IMR-90 (cell line): ENCODE measurements around the gene C16orf74. TPM values are rescaled to one million over a fixed set of nuclear protein-coding genes. Genes with fewer than 3 reads are reported as not detected.

Source experiments
- ATAC-seq: fragments of 200-7000 bp; cut with Tn5 transposase; 2 replicates; pipeline ENCODE4 v1.9.1; 2020; ENCODE audit warnings: low read depth, mild to moderate bottlenecking, moderate library complexity
- BruUV-seq: library from RNA; stranded (reverse); fragments of 400-500 nt; replicated peaks from 2 replicates; lab custom pipeline; 2021; lab: Mats Ljungman, UMichigan
- CTCF ChIA-PET: fragments of 300-600 bp; formaldehyde crosslinking; extraction: SDS; loops from one replicate; lab custom pipeline; 2021; ENCODE audit warnings: antibody characterized with exemption; lab: Yijun Ruan, JAX
- POLR2A ChIA-PET: fragments of 300-600 bp; sonication (Branson Sonifier 250); formaldehyde crosslinking; loops from one replicate; lab custom pipeline; 2022; ENCODE audit warnings: antibody characterized with exemption; ENCODE audit not compliant: unreplicated experiment; lab: Charles Lee
- DNase-seq: peaks from one replicate; pipeline ENCODE4 v3.0.0; 2013
- H2AFZ ChIP-seq: replicated peaks from 2 replicates; pipeline ENCODE3; 2013; ENCODE audit warnings: low read length, mild to moderate bottlenecking; ENCODE audit not compliant: poor library complexity
- H2AK5ac ChIP-seq: 2 replicates; pipeline ENCODE4 v1.6.1; 2013; ENCODE audit warnings: low read depth, low read length, inconsistent platforms
- H2AK9ac ChIP-seq: replicated peaks from 2 replicates; pipeline ENCODE3; 2013; ENCODE audit warnings: mild to moderate bottlenecking, low read depth, low read length, moderate library complexity; ENCODE audit not compliant: poor library complexity
- H2BK120ac ChIP-seq: 2 replicates; pipeline ENCODE4 v1.6.1; 2013; ENCODE audit warnings: low read depth, low read length, inconsistent platforms
- H2BK15ac ChIP-seq: 3 replicates; pipeline ENCODE4 v1.6.1; 2013; ENCODE audit warnings: low read depth, low read length, inconsistent platforms
- H2BK20ac ChIP-seq: 2 replicates; pipeline ENCODE4 v1.6.1; 2013; ENCODE audit warnings: low read depth, mild to moderate bottlenecking, inconsistent platforms, low read length, moderate library complexity
- H2BK5ac ChIP-seq: 2 replicates; pipeline ENCODE4 v1.6.1; 2013; ENCODE audit warnings: mild to moderate bottlenecking, low read depth, low read length, inconsistent platforms; ENCODE audit not compliant: poor library complexity, severe bottlenecking
- H3K14ac ChIP-seq: replicated peaks from 2 replicates; pipeline ENCODE4 v1.6.1; 2013; ENCODE audit warnings: low read depth, low read length, inconsistent platforms
- H3K18ac ChIP-seq: 2 replicates; pipeline ENCODE4 v1.6.1; 2013; ENCODE audit warnings: low read depth, low read length, control low read depth
- H3K23ac ChIP-seq: 2 replicates; pipeline ENCODE4 v1.6.1; 2013; ENCODE audit warnings: low read depth, low read length, inconsistent platforms
- H3K27ac ChIP-seq: 2 replicates; pipeline ENCODE4 v1.5.1; 2013; ENCODE audit warnings: mild to moderate bottlenecking, control low read depth, low read length; ENCODE audit not compliant: insufficient read depth
- H3K27me3 ChIP-seq: 2 replicates; pipeline ENCODE4 v1.6.1; 2013; ENCODE audit warnings: low read length; ENCODE audit not compliant: control insufficient read depth, insufficient read depth
- H3K36me3 ChIP-seq: 2 replicates; pipeline ENCODE4 v1.6.1; 2013; ENCODE audit warnings: low read length, mixed read lengths; ENCODE audit not compliant: control insufficient read depth, insufficient read depth
- H3K4ac ChIP-seq: 2 replicates; pipeline ENCODE4 v1.6.1; 2013; ENCODE audit warnings: low read depth, low read length, inconsistent platforms
- H3K4me1 ChIP-seq: 2 replicates; pipeline ENCODE4 v1.6.1; 2013; ENCODE audit warnings: low read length, mixed read lengths; ENCODE audit not compliant: control insufficient read depth, insufficient read depth
- H3K4me2 ChIP-seq: 2 replicates; pipeline ENCODE4 v1.6.1; 2013; ENCODE audit warnings: low read depth, mild to moderate bottlenecking, control low read depth, low read length, moderate library complexity
- H3K4me3 ChIP-seq: 2 replicates; pipeline ENCODE4 v1.5.1; 2013; ENCODE audit warnings: low read depth, mild to moderate bottlenecking, control low read depth, low read length, moderate library complexity; ENCODE audit not compliant: insufficient read depth
- H3K56ac ChIP-seq: 2 replicates; pipeline ENCODE4 v1.6.1; 2013; ENCODE audit warnings: low read length, inconsistent platforms; ENCODE audit not compliant: insufficient read depth; ENCODE audit errors: extremely low read depth
- H3K79me1 ChIP-seq, 2 experiments: 2 replicates each; pipeline ENCODE4 v1.6.1; 2013; ENCODE audit warnings: low read length in 2 of 2, inconsistent platforms in 1 of 2, low read depth in 1 of 2
- H3K9ac ChIP-seq: 2 replicates; pipeline ENCODE4 v1.6.1; 2013; ENCODE audit warnings: low read depth, low read length, control low read depth
- H3K9me1 ChIP-seq: 2 replicates; pipeline ENCODE4 v1.6.1; 2013; ENCODE audit warnings: low read length, inconsistent platforms; ENCODE audit not compliant: insufficient read depth
- H3K9me3 ChIP-seq: 2 replicates; pipeline ENCODE4 v1.6.1; 2013; ENCODE audit warnings: low read length; ENCODE audit not compliant: control insufficient read depth, insufficient read depth
- H4K20me1 ChIP-seq: 2 replicates; pipeline ENCODE4 v1.6.1; 2013; ENCODE audit warnings: low read length, inconsistent platforms; ENCODE audit not compliant: insufficient read depth
- H4K5ac ChIP-seq: 2 replicates; pipeline ENCODE4 v1.6.1; 2013; ENCODE audit warnings: mild to moderate bottlenecking, low read depth, low read length, control low read depth
- H4K8ac ChIP-seq, 2 experiments: 2 replicates each; pipeline ENCODE4 v1.6.1; 2013; ENCODE audit warnings: low read depth in 2 of 2, low read length in 2 of 2, control low read depth in 1 of 2, inconsistent platforms in 1 of 2
- H4K91ac ChIP-seq: 2 replicates; pipeline ENCODE4 v1.6.1; 2013; ENCODE audit warnings: low read depth, low read length, inconsistent platforms; ENCODE audit not compliant: insufficient read depth
- CEBPB ChIP-seq: IDR thresholded peaks from 2 replicates; pipeline ENCODE4 v1.6.1; 2012; ENCODE audit warnings: low read depth, low read length, improper control_type of control experiment
- FOS ChIP-seq: fragments of 150-350 bp; IDR thresholded peaks from 2 replicates; pipeline ENCODE4 v1.6.1; 2016; ENCODE audit warnings: low read depth, low read length
- MAFK ChIP-seq: IDR thresholded peaks from 2 replicates; pipeline ENCODE4 v1.6.1; 2012; ENCODE audit warnings: low read depth, low read length, improper control_type of control experiment
- RAD21 ChIP-seq: IDR thresholded peaks from 2 replicates; pipeline ENCODE4 v1.6.1; 2012; ENCODE audit warnings: low read length, improper control_type of control experiment
- RFX5 ChIP-seq: IDR thresholded peaks from 2 replicates; pipeline ENCODE4 v1.8.0; 2012; ENCODE audit warnings: low read depth, mild to moderate bottlenecking, low read length, moderate library complexity
- WGBS, 2 experiments: methylation state at CpG; one replicate each; pipeline versions ENCODE4 v1.1.5 to v1.1.7; 2013; ENCODE audit warnings: missing lambda C conversion rate in 2 of 2; ENCODE audit not compliant: insufficient read length in 1 of 2; ENCODE audit errors: extremely low coverage in 2 of 2; 5-methylcytosine and 5-hydroxymethylcytosine counted together
- dilution Hi-C: fragments of 300-500 bp; cut with HindIII; formaldehyde crosslinking; loops from one replicate; pipeline ENCODE4 v1.14.3; 2018; ENCODE audit warnings: low sequenced_read_pairs; ENCODE audit not compliant: unreplicated experiment
- in situ Hi-C: fragments of 300-500 bp; cut with MboI; formaldehyde crosslinking; loops from 3 replicates; pipeline ENCODE4 v1.14.3; 2019; ENCODE audit warnings: low sequenced_read_pairs, inconsistent platforms, mixed read lengths
- intact Hi-C: fragments of 100-400 bp; cut with micrococcal nuclease; formaldehyde crosslinking; loops from 2 replicates; pipeline ENCODE4 v1.10.0; 2022
- polyA plus RNA-seq, 3 experiments: library from polyadenylated mRNA; depleted of rRNA; stranded (reverse); fragments of >200 nt; gene quantifications; 2 replicates each; pipeline ENCODE4 v1.2.3, GENCODE V29; 2012; ENCODE audit warnings: low replicate concordance in 1 of 3
- total RNA-seq: library from RNA; depleted of rRNA; stranded (reverse); fragments of >200 nt; gene quantifications from 2 replicates; pipeline ENCODE4 v1.2.3, GENCODE V29; 2012
- TF ChIP-seq, protein P1 (sequence below): conservative IDR thresholded peaks from 2 replicates; pipeline ENCODE4 v1.5.1; 2012; ENCODE audit warnings: mild to moderate bottlenecking, low read depth, low read length, improper control_type of control experiment
- TF ChIP-seq, protein P2 (sequence below): fragments of 150-350 bp; IDR thresholded peaks from 2 replicates; pipeline ENCODE4 v1.6.1; 2017; ENCODE audit warnings: mild to moderate bottlenecking, antibody characterized with exemption, low read length, low read depth
- TF ChIP-seq, protein P3 (sequence below): fragments of 150-350 bp; IDR thresholded peaks from 2 replicates; pipeline ENCODE4 v1.6.1; 2016; ENCODE audit warnings: low read depth, mild to moderate bottlenecking, low read length, moderate library complexity, borderline replicate concordance

The C16orf74 gene
- total and polyA plus RNA-seq, 2 of the 4 experiments (the other 2 are of a cell fraction), result 4.5 to 12.2 TPM

DNA sequence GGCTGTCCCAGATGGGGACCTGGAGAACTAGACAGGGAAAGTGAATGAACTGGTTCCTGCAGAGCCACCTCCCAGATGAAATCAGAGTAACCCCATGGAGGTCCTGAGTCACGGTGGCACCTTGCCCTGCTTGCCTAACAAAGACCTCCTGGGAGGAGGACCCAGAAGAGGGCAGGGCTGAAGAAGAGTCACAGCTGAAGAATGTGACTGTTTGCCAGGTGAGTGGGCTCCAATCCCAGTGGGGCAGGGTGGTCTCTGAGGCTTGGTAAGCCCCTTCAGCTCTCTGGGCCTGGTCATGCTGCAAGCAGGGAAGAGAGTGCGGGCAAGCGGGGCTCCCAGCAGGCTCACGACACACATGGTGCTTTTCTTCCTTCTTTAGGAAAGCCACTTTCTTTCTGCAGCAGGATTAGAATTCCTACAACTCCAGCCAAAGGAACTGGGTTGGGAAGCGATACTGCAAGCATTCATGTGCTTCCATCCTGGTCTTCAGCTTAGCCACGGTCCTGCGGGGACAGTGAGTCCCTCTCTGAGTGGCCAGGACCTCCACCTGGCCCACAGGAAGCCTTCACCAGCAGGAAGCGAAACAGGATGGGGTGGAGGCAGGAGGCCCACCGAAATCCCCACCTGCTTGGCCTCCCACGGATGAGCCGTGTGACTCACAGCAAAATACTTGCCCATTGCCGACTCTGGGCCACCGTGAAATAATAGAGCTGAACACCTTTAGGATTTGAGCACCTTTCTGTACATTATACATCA, 4.3 kb downstream of the C16orf74 start:
- 93% methylated on average over 6 of the region's 13 CpGs; no CpG with 5 or more reads in 1 of the 2 experiments for WGBS, 2 experiments
- H4K20me1 ChIP-seq, result peaks cover 8% of the 10 kb centered on the region; the same call in 1 of the 2 replicates
- H3K4me2 ChIP-seq, result no peak overlapping the region
- no peak overlapping the region for H3K4ac ChIP-seq
- CTCF ChIA-PET, result no interaction called here
- H4K91ac ChIP-seq, result no peak overlapping the region
- POLR2A ChIA-PET, result no interaction called here
- peaks cover 7% of the 10 kb centered on the region for H3K9me1 ChIP-seq
- H3K4me3 ChIP-seq, result no peak overlapping the region
- intact Hi-C loops (no loop called here), dilution Hi-C loops (no loop called here), in situ Hi-C loops (no loop called here)
- no peaks in the 10 kb centered on the region for H3K9me3 ChIP-seq
- H3K4me1 ChIP-seq, result peaks cover 12% of the 10 kb centered on the region
- no peak overlapping the region for H3K9ac ChIP-seq
- ATAC-seq (no peak), DNase-seq (peak; percentile 44)
- H3K56ac ChIP-seq, result no peak overlapping the region
- no TSS peak for BruUV-seq
- H4K5ac ChIP-seq, result no peak overlapping the region
- H2BK5ac ChIP-seq, result no peak overlapping the region
- no peak overlapping the region for H2BK20ac ChIP-seq
- TF ChIP-seq, protein P1, sequence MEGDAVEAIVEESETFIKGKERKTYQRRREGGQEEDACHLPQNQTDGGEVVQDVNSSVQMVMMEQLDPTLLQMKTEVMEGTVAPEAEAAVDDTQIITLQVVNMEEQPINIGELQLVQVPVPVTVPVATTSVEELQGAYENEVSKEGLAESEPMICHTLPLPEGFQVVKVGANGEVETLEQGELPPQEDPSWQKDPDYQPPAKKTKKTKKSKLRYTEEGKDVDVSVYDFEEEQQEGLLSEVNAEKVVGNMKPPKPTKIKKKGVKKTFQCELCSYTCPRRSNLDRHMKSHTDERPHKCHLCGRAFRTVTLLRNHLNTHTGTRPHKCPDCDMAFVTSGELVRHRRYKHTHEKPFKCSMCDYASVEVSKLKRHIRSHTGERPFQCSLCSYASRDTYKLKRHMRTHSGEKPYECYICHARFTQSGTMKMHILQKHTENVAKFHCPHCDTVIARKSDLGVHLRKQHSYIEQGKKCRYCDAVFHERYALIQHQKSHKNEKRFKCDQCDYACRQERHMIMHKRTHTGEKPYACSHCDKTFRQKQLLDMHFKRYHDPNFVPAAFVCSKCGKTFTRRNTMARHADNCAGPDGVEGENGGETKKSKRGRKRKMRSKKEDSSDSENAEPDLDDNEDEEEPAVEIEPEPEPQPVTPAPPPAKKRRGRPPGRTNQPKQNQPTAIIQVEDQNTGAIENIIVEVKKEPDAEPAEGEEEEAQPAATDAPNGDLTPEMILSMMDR, result no peak
- TF ChIP-seq, protein P2, sequence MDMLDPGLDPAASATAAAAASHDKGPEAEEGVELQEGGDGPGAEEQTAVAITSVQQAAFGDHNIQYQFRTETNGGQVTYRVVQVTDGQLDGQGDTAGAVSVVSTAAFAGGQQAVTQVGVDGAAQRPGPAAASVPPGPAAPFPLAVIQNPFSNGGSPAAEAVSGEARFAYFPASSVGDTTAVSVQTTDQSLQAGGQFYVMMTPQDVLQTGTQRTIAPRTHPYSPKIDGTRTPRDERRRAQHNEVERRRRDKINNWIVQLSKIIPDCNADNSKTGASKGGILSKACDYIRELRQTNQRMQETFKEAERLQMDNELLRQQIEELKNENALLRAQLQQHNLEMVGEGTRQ, result no peak
- TF ChIP-seq RFX5 (no peak), RAD21 (no peak), MAFK (no peak), CEBPB (peak; percentile 34; the same call in 1 of the 2 replicates), FOS (no peak)
- TF ChIP-seq, protein P3, sequence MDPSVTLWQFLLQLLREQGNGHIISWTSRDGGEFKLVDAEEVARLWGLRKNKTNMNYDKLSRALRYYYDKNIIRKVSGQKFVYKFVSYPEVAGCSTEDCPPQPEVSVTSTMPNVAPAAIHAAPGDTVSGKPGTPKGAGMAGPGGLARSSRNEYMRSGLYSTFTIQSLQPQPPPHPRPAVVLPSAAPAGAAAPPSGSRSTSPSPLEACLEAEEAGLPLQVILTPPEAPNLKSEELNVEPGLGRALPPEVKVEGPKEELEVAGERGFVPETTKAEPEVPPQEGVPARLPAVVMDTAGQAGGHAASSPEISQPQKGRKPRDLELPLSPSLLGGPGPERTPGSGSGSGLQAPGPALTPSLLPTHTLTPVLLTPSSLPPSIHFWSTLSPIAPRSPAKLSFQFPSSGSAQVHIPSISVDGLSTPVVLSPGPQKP, result no peak
- no peak overlapping the region for H3K18ac ChIP-seq
- H3K23ac ChIP-seq, result no peak overlapping the region
- H2AK5ac ChIP-seq, result 0 out of 2 replicates have a peak overlapping the region, but pooled peaks have one; percentile 4
- peak overlapping the region; percentile 85 for H2AK9ac ChIP-seq
- no peak overlapping the region for H2BK15ac ChIP-seq
- no peak overlapping the region for H3K14ac ChIP-seq
- H3K27me3 ChIP-seq, result no peaks in the 10 kb centered on the region
- H3K79me1 ChIP-seq, result peaks cover 19 to 30% of the 10 kb centered on the region in 2 experiments
- no peaks in the 10 kb centered on the region for H3K36me3 ChIP-seq
- peak overlapping the region; percentile 24 for H2AFZ ChIP-seq
- H4K8ac ChIP-seq, result no peak overlapping the region; a peak in 1 of 4 replicates
- H3K27ac ChIP-seq, result no peak overlapping the region
- H2BK120ac ChIP-seq, result no peak overlapping the region
